Mesendoderm (in vitro differentiated cells): ENCODE measurements around the gene SMARCD3.

Experiments
- DNase-seq: peaks from one replicate; pipeline ENCODE4 v3.0.0; 2013
- H2AK5ac ChIP-seq: 2 replicates; pipeline ENCODE4 v1.6.1; 2013; ENCODE audit warnings: low read length, inconsistent platforms
- H2BK120ac ChIP-seq: 2 replicates; pipeline ENCODE4 v1.6.1; 2013; ENCODE audit warnings: low read depth, mild to moderate bottlenecking, low read length, moderate library complexity, mixed read lengths
- H2BK15ac ChIP-seq: replicated peaks from 2 replicates; pipeline ENCODE4 v1.6.1; 2013; ENCODE audit warnings: low read depth, mild to moderate bottlenecking, moderate library complexity
- H2BK5ac ChIP-seq: 2 replicates; pipeline ENCODE4 v1.6.1; 2013; ENCODE audit warnings: low read length, inconsistent platforms
- H3K18ac ChIP-seq: 2 replicates; pipeline ENCODE4 v1.6.1; 2013; ENCODE audit warnings: mild to moderate bottlenecking, low read length, mixed read lengths
- H3K23ac ChIP-seq: one replicate; pipeline ENCODE4 v1.6.1; 2013; ENCODE audit warnings: low read length
- H3K27ac ChIP-seq: 2 replicates; pipeline ENCODE4 v1.5.1; 2013; ENCODE audit warnings: low read depth, mild to moderate bottlenecking, inconsistent platforms, low read length, moderate library complexity
- H3K27me3 ChIP-seq: 2 replicates; pipeline ENCODE4 v1.6.1; 2013; ENCODE audit warnings: low read length, control low read depth, mild to moderate bottlenecking, inconsistent platforms; ENCODE audit not compliant: insufficient read depth, poor library complexity
- H3K36me3 ChIP-seq: 2 replicates; pipeline ENCODE4 v1.6.1; 2013; ENCODE audit warnings: low read length, inconsistent platforms; ENCODE audit not compliant: control insufficient read depth, insufficient read depth
- H3K4ac ChIP-seq: one replicate; pipeline ENCODE4 v1.6.1; 2013; ENCODE audit warnings: low read depth, mild to moderate bottlenecking, low read length, moderate library complexity
- H3K4me1 ChIP-seq: 2 replicates; pipeline ENCODE4 v1.6.1; 2013; ENCODE audit warnings: low read depth, low read length, inconsistent platforms; ENCODE audit not compliant: control insufficient read depth
- H3K4me2 ChIP-seq: 2 replicates; pipeline ENCODE4 v1.6.1; 2013; ENCODE audit warnings: low read length
- H3K4me3 ChIP-seq: 2 replicates; pipeline ENCODE4 v1.5.1; 2013; ENCODE audit warnings: mild to moderate bottlenecking, low read length
- H3K56ac ChIP-seq: one replicate; pipeline ENCODE4 v1.6.1; 2013; ENCODE audit warnings: low read length
- H3K79me1 ChIP-seq: 2 replicates; pipeline ENCODE4 v1.6.1; 2013; ENCODE audit warnings: low read length, inconsistent platforms
- H3K79me2 ChIP-seq: 2 replicates; pipeline ENCODE4 v1.6.1; 2013; ENCODE audit warnings: mild to moderate bottlenecking, low read length; ENCODE audit not compliant: control insufficient read depth, insufficient read depth
- H3K9ac ChIP-seq: 2 replicates; pipeline ENCODE4 v1.6.1; 2013; ENCODE audit warnings: low read length, inconsistent platforms
- H4K5ac ChIP-seq: one replicate; pipeline ENCODE4 v1.6.1; 2013; ENCODE audit warnings: low read length
- H4K8ac ChIP-seq: one replicate; pipeline ENCODE4 v1.6.1; 2013; ENCODE audit warnings: low read depth, mild to moderate bottlenecking, control low read depth, low read length, moderate library complexity
- WGBS: extraction: QIAGEN DNeasy Blood & Tissue Kit; methylation state at CpG from one replicate; pipeline ENCODE4 v1.1.7; 2013; ENCODE audit warnings: low lambda C conversion rate, missing lambda C conversion rate; ENCODE audit not compliant: insufficient coverage; ENCODE audit errors: extremely low coverage; 5-methylcytosine and 5-hydroxymethylcytosine counted together

The SMARCD3 gene

DNA sequence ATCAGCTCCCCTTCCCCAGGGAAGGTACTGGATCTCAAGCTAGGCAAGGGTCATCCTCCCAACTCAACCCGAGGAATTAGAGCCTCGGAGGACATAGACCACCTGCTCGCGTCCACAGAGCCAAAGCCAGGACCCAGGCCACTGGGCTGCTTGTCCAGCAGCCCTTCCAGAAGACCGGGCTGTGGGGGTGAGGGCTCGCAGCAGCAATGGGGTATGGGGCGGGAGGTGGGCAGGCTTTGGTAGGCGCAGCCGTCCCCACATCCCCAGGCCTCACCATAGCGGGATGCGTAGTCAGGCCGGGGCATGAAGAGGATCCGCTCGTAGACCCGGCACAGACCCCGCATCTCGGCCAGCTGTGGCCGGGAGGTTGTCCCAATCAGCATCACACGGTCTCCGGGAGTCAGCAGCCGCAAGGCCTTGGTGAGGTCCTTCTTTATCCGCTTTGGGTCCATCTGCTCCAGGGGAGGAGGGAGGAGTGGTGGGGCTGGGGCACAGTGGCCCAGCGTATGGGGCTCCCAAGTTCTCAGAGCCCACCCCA lies 56.4 kb downstream of the SMARCD3 start:
- Histone ChIP-seq H4K8ac (no peak overlapping the region), H3K4ac (no peak overlapping the region), H2BK15ac (no peak overlapping the region), H2BK5ac (no peak overlapping the region), H3K4me1 (no peaks in the 10 kb centered on the region), H2BK120ac (no peak overlapping the region), H3K79me1 (no peaks in the 10 kb centered on the region), H4K5ac (no peak overlapping the region), H3K56ac (no peak overlapping the region), H3K27me3 (no peaks in the 10 kb centered on the region), H3K36me3 (no peaks in the 10 kb centered on the region), H3K4me3 (no peak overlapping the region), H3K27ac (no peak overlapping the region), H3K18ac (no peak overlapping the region), H2AK5ac (no peak overlapping the region), H3K4me2 (no peak overlapping the region), H3K79me2 (no peaks in the 10 kb centered on the region), H3K9ac (no peak overlapping the region), H3K23ac (no peak overlapping the region)
- WGBS = no CpG with 5 or more reads among the region's 23 CpGs
- DNase-seq = no peak

DNA sequence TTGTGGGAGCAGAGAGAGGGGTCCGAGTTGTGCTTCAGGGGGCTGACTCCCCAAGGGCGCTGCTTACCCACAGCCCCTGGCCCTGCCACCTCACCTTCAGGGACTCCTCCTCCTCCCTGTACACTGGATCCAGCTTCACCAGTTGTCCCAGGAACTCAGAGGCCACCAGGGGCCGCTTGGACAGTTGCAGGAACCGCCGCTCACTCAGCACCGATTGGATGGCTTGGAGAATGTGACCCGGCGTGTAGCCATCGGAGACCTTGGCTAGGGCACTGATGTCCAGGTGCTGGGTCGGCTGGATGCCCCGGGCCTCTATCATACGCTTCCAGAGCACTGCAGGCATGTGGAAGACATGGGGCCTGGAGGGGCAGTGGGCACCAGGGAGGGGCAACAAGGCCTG lies 57.0 kb downstream of the SMARCD3 start:
- H3K56ac ChIP-seq = no peak overlapping the region
- H3K79me2 ChIP-seq = no peaks in the 10 kb centered on the region
- no peaks in the 10 kb centered on the region for H3K36me3 ChIP-seq
- H2AK5ac ChIP-seq = no peak overlapping the region
- no peak overlapping the region for H3K4me2 ChIP-seq
- no peak overlapping the region for H3K4me3 ChIP-seq
- H3K79me1 ChIP-seq = no peaks in the 10 kb centered on the region
- no peak overlapping the region for H3K27ac ChIP-seq
- no peak overlapping the region for H3K9ac ChIP-seq
- no peak overlapping the region for H3K23ac ChIP-seq
- no peaks in the 10 kb centered on the region for H3K27me3 ChIP-seq
- H2BK15ac ChIP-seq = no peak overlapping the region
- no peak for DNase-seq
- WGBS = no CpG with 5 or more reads among the region's 12 CpGs
- no peak overlapping the region for H4K5ac ChIP-seq
- no peak overlapping the region for H2BK5ac ChIP-seq
- H2BK120ac ChIP-seq = no peak overlapping the region
- H3K4ac ChIP-seq = no peak overlapping the region
- H4K8ac ChIP-seq = no peak overlapping the region
- H3K4me1 ChIP-seq = no peaks in the 10 kb centered on the region
- no peak overlapping the region for H3K18ac ChIP-seq

DNA sequence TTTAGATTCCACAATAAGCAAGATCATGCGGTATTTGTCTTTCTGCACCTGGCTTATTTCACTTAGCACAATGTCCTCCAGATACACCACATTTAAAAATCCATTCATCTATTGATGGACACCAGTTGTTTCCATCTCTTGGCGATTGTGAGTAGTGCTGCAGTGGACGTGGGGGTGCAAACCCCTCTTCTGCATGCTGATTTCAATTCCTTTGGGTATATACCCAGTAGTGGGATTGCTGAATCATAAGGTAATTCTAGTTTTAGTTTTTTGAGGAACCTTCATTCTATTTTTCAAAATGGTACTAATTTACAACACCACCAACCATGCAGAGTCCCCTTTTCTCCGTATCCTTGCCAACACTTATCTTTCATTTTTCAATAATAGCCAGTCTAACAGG lies 59.5 kb downstream of the SMARCD3 start:
- no peak overlapping the region for H2AK5ac ChIP-seq
- no peak for DNase-seq
- H3K27me3 ChIP-seq = no peaks in the 10 kb centered on the region
- H3K18ac ChIP-seq = no peak overlapping the region
- no peak overlapping the region for H3K4me2 ChIP-seq
- no peak overlapping the region for H2BK120ac ChIP-seq
- no peak overlapping the region for H3K4ac ChIP-seq
- H3K4me1 ChIP-seq = no peaks in the 10 kb centered on the region
- H3K79me1 ChIP-seq = no peaks in the 10 kb centered on the region
- H3K4me3 ChIP-seq = no peak overlapping the region
- no peaks in the 10 kb centered on the region for H3K36me3 ChIP-seq
- H3K27ac ChIP-seq = no peak overlapping the region
- H3K56ac ChIP-seq = no peak overlapping the region
- no peak overlapping the region for H2BK5ac ChIP-seq
- H4K8ac ChIP-seq = no peak overlapping the region
- H3K23ac ChIP-seq = no peak overlapping the region
- no peaks in the 10 kb centered on the region for H3K79me2 ChIP-seq
- H4K5ac ChIP-seq = no peak overlapping the region
- WGBS = no CpG with 5 or more reads among the region's 4 CpGs
- H2BK15ac ChIP-seq = no peak overlapping the region
- H3K9ac ChIP-seq = no peak overlapping the region
